ENCODE measurements around the gene IFIH1.

Gene IFIH1

GRCh38 chr2:162234620-162235462, 83.6 kb downstream of the IFIH1 start:
- Histone ChIP-seq H3K9me3 (ENCODE audit: control insufficient read depth in 1 of 2, low read length in 2 of 2) (no peaks in the 10 kb centered on the region), H3K27me3 (ENCODE audit: low read depth, low read length) (no peaks in the 10 kb centered on the region), H3K27ac (ENCODE audit: low read length) (no peak overlapping the region), H3K36me3 (ENCODE audit: control insufficient read depth in 1 of 2, insufficient read depth in 2 of 2, low read length in 2 of 2) (no peaks in the 10 kb centered on the region), H3K4me1 (ENCODE audit: control insufficient read depth in 1 of 2, insufficient read depth in 2 of 2, low read length in 2 of 2) (no peaks in the 10 kb centered on the region), H3K4me3 (ENCODE audit: low read depth in 1 of 2, low read length in 2 of 2) (no peak overlapping the region)

- H3K9me3 ChIP-seq (ENCODE audit: control insufficient read depth in 1 of 2, low read length in 2 of 2) = no peaks in the 10 kb centered on the region
- H3K36me3 ChIP-seq (ENCODE audit: control insufficient read depth in 1 of 2, insufficient read depth in 2 of 2, low read length in 2 of 2) = no peaks in the 10 kb centered on the region
- H3K4me3 ChIP-seq (ENCODE audit: low read depth in 1 of 2, low read length in 2 of 2) = no peak overlapping the region
- H3K27me3 ChIP-seq (ENCODE audit: low read depth, low read length) = no peaks in the 10 kb centered on the region
- H3K27ac ChIP-seq (ENCODE audit: low read length) = no peak overlapping the region
- H3K4me1 ChIP-seq (ENCODE audit: control insufficient read depth in 1 of 2, insufficient read depth in 2 of 2, low read length in 2 of 2) = no peaks in the 10 kb centered on the region
Measured at GRCh38 chr2:162233197-162233596, 85.3 kb downstream of the IFIH1 start.

GRCh38 chr2:162232671-162233070, 85.8 kb downstream of the IFIH1 start:
- no peaks in the 10 kb centered on the region for H3K36me3 ChIP-seq (ENCODE audit: control insufficient read depth in 1 of 2, insufficient read depth in 2 of 2, low read length in 2 of 2)
- no peaks in the 10 kb centered on the region for H3K4me1 ChIP-seq (ENCODE audit: control insufficient read depth in 1 of 2, insufficient read depth in 2 of 2, low read length in 2 of 2)
- H3K27me3 ChIP-seq (ENCODE audit: low read depth, low read length) = no peaks in the 10 kb centered on the region
- no peak overlapping the region for H3K27ac ChIP-seq (ENCODE audit: low read length)
- H3K9me3 ChIP-seq (ENCODE audit: control insufficient read depth in 1 of 2, low read length in 2 of 2) = no peaks in the 10 kb centered on the region
- H3K4me3 ChIP-seq (ENCODE audit: low read depth in 1 of 2, low read length in 2 of 2) = no peak overlapping the region

GRCh38 chr2:162232027-162232426, 86.5 kb downstream of the IFIH1 start:
- Histone ChIP-seq H3K27ac (ENCODE audit: low read length) (no peak overlapping the region), H3K36me3 (ENCODE audit: control insufficient read depth in 1 of 2, insufficient read depth in 2 of 2, low read length in 2 of 2) (no peaks in the 10 kb centered on the region), H3K4me1 (ENCODE audit: control insufficient read depth in 1 of 2, insufficient read depth in 2 of 2, low read length in 2 of 2) (no peaks in the 10 kb centered on the region), H3K9me3 (ENCODE audit: control insufficient read depth in 1 of 2, low read length in 2 of 2) (no peaks in the 10 kb centered on the region), H3K27me3 (ENCODE audit: low read depth, low read length) (no peaks in the 10 kb centered on the region), H3K4me3 (ENCODE audit: low read depth in 1 of 2, low read length in 2 of 2) (no peak overlapping the region)

GRCh38 chr2:162230761-162231160, 87.7 kb downstream of the IFIH1 start:
- Histone ChIP-seq H3K9me3 (ENCODE audit: control insufficient read depth in 1 of 2, low read length in 2 of 2) (no peaks in the 10 kb centered on the region), H3K27me3 (ENCODE audit: low read depth, low read length) (no peaks in the 10 kb centered on the region), H3K36me3 (ENCODE audit: control insufficient read depth in 1 of 2, insufficient read depth in 2 of 2, low read length in 2 of 2) (no peaks in the 10 kb centered on the region), H3K27ac (ENCODE audit: low read length) (no peak overlapping the region), H3K4me3 (ENCODE audit: low read depth in 1 of 2, low read length in 2 of 2) (no peak overlapping the region), H3K4me1 (ENCODE audit: control insufficient read depth in 1 of 2, insufficient read depth in 2 of 2, low read length in 2 of 2) (no peaks in the 10 kb centered on the region)

- Histone ChIP-seq H3K4me1 (ENCODE audit: control insufficient read depth in 1 of 2, insufficient read depth in 2 of 2, low read length in 2 of 2) (no peaks in the 10 kb centered on the region), H3K4me3 (ENCODE audit: low read depth in 1 of 2, low read length in 2 of 2) (no peak overlapping the region), H3K36me3 (ENCODE audit: control insufficient read depth in 1 of 2, insufficient read depth in 2 of 2, low read length in 2 of 2) (no peaks in the 10 kb centered on the region), H3K27me3 (ENCODE audit: low read depth, low read length) (no peaks in the 10 kb centered on the region), H3K27ac (ENCODE audit: low read length) (no peak overlapping the region), H3K9me3 (ENCODE audit: control insufficient read depth in 1 of 2, low read length in 2 of 2) (no peaks in the 10 kb centered on the region)
Measured at GRCh38 chr2:162226836-162227235, 91.6 kb downstream of the IFIH1 start.

GRCh38 chr2:162221064-162221463, 97.4 kb downstream of the IFIH1 start:
- no peaks in the 10 kb centered on the region for H3K27me3 ChIP-seq (ENCODE audit: low read depth, low read length)
- no peaks in the 10 kb centered on the region for H3K4me1 ChIP-seq (ENCODE audit: control insufficient read depth in 1 of 2, insufficient read depth in 2 of 2, low read length in 2 of 2)
- H3K27ac ChIP-seq (ENCODE audit: low read length) = no peak overlapping the region
- H3K4me3 ChIP-seq (ENCODE audit: low read depth in 1 of 2, low read length in 2 of 2) = no peak overlapping the region
- no peaks in the 10 kb centered on the region for H3K9me3 ChIP-seq (ENCODE audit: control insufficient read depth in 1 of 2, low read length in 2 of 2)
- H3K36me3 ChIP-seq (ENCODE audit: control insufficient read depth in 1 of 2, insufficient read depth in 2 of 2, low read length in 2 of 2) = no peaks in the 10 kb centered on the region

GRCh38 chr2:162220368-162220767, 98.1 kb downstream of the IFIH1 start:
- Histone ChIP-seq H3K36me3 (ENCODE audit: control insufficient read depth in 1 of 2, insufficient read depth in 2 of 2, low read length in 2 of 2) (no peaks in the 10 kb centered on the region), H3K27ac (ENCODE audit: low read length) (no peak overlapping the region), H3K4me3 (ENCODE audit: low read depth in 1 of 2, low read length in 2 of 2) (no peak overlapping the region), H3K4me1 (ENCODE audit: control insufficient read depth in 1 of 2, insufficient read depth in 2 of 2, low read length in 2 of 2) (no peaks in the 10 kb centered on the region), H3K9me3 (ENCODE audit: control insufficient read depth in 1 of 2, low read length in 2 of 2) (no peaks in the 10 kb centered on the region), H3K27me3 (ENCODE audit: low read depth, low read length) (no peaks in the 10 kb centered on the region)

- no peaks in the 10 kb centered on the region for H3K4me1 ChIP-seq (ENCODE audit: control insufficient read depth in 1 of 2, insufficient read depth in 2 of 2, low read length in 2 of 2)
- no peak overlapping the region for H3K4me3 ChIP-seq (ENCODE audit: low read depth in 1 of 2, low read length in 2 of 2)
- no peaks in the 10 kb centered on the region for H3K36me3 ChIP-seq (ENCODE audit: control insufficient read depth in 1 of 2, insufficient read depth in 2 of 2, low read length in 2 of 2)
- no peaks in the 10 kb centered on the region for H3K9me3 ChIP-seq (ENCODE audit: control insufficient read depth in 1 of 2, low read length in 2 of 2)
- no peaks in the 10 kb centered on the region for H3K27me3 ChIP-seq (ENCODE audit: low read depth, low read length)
- no peak overlapping the region for H3K27ac ChIP-seq (ENCODE audit: low read length)
Measured at GRCh38 chr2:162219426-162219825, 99.1 kb downstream of the IFIH1 start.

GRCh38 chr2:162217598-162217997, 100.9 kb downstream of the IFIH1 start:
- no peak overlapping the region for H3K27ac ChIP-seq (ENCODE audit: low read length)
- no peaks in the 10 kb centered on the region for H3K4me1 ChIP-seq (ENCODE audit: control insufficient read depth in 1 of 2, insufficient read depth in 2 of 2, low read length in 2 of 2)
- no peaks in the 10 kb centered on the region for H3K9me3 ChIP-seq (ENCODE audit: control insufficient read depth in 1 of 2, low read length in 2 of 2)
- no peaks in the 10 kb centered on the region for H3K27me3 ChIP-seq (ENCODE audit: low read depth, low read length)
- H3K4me3 ChIP-seq (ENCODE audit: low read depth in 1 of 2, low read length in 2 of 2) = no peak overlapping the region
- no peaks in the 10 kb centered on the region for H3K36me3 ChIP-seq (ENCODE audit: control insufficient read depth in 1 of 2, insufficient read depth in 2 of 2, low read length in 2 of 2)

Data from muscle layer of duodenum (tissue), 2 donors.